NAMALWA (cell line): ENCODE data around the gene MGAT4B.

ENCODE experiments used
- DNase-seq: peaks from one replicate; pipeline ENCODE4 v3.0.0-alpha.2; 2015; ENCODE audit warnings: low spot score

The MGAT4B gene

DNA sequence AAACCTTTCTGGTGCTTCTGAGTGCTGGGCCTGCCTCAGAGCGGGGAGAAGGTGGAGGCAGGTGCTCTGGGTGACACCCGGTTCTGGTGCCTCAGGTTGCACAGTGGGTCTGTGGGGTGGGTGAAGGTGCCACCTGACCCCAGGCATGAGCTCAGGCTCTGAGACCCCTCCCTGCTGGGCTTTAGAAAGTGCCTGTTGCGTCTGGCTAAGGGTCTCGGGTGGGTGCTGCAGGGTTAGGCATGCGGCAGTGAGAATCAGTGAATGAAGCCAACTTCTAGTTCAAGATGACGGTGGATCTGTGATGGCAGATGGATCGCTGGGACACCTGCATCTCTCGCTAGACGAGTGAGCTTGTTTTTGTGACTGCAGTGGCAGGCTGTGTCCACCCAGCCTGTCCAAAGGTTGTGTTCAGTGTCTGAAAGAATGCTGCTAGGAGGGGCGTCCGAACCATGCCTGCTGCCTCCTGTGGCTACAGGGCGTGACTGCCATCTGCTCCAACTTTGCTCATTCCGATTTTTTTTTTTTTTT is 19.1 kb upstream of the MGAT4B start:
- DNase-seq: no peak

DNA sequence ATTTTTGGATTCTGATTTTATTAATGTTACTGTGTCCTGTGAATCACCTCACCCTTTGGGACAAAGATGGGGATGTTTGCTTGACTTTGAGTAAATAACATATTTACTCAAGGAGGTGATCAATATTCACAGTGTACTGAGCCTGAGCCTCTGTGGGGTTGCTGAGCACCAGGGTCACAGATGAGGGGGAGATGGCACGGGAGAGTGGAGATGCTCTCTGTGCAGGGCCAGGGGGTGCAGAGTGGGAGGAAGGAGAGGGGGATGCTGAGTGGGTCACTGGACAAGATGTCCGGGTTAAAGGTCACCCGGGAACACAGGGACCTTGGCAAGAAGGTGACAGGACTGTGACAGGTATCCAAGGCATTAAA is 18.1 kb upstream of the MGAT4B start:
- DNase-seq: no peak

DNA sequence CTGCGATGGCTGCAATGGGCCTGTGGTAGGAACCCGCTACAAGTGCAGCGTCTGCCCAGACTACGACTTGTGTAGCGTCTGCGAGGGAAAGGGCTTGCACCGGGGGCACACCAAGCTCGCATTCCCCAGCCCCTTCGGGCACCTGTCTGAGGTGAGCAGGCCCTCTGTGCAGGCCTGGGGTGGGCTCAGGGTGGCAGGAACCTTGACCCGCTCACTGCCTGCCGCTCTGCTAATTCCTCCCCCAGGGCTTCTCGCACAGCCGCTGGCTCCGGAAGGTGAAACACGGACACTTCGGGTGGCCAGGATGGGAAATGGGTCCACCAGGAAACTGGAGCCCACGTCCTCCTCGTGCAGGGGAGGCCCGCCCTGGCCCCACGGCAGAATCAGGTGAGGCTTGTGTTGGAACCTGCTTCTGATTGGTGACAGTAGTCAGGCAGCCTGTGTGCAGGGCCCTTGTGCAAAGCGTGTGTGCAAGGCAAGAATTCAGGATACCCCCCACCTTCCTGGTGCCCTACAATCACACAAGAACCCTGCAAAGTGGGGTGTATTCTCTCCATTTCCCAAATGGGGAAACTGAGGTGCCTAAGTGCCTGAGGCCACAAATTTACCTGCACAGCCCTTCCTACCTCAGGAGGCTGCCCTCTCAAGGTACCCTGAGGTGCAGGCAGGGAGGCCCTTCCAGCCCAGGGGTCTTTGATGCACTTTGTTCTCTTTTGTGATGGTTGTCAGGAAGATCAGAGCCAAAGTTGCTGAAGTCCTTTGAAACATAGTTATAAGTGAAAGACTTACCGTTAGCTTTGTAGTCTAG is 17.5 kb upstream of the MGAT4B start:
- DNase-seq: no peak

DNA sequence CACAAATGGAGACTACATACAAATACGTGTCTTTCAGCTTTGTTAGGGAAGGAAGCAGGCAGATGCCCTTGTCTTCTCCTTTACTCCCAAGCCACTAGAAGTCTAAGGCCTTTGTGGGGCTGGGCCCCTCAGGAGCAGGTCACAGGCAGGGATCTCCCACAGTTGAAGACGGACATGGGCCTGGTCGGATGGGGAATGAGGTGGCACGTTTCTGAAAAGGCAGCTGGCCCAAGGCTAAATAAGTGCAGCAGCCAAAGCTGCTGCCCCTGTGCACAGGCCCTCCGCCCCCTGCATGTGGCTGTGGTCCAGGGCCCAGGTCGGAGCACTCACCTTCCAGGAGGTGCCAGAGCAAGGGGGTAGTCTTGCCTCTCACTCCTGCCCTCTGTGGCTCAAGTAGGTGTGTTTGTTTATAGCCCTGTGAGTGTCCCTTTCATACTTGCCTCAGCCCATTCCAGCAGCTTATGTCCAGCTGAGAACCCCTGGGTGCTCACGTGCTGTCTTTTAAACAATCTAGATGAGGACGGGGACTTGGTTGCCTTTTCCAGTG is 15.9 kb upstream of the MGAT4B start:
- DNase-seq: no peak

DNA sequence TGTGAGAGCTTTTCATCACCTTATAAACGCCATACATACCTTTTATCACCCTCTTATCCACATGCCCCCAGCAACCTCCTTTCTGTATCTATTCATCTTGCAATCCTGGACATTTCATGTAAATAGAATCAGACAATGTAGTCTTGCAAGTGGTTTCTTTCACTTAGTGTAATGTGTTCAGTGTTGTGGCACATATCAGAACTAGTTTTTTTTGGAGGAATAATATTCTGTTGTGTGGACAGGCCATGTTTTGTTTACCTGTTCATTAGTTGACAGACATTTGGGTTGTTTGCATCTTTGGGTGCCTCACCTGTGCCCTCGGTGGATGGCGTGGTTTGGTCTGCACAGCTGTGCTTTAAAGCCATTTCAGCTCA is 15.4 kb upstream of the MGAT4B start:
- no peak for DNase-seq

DNA sequence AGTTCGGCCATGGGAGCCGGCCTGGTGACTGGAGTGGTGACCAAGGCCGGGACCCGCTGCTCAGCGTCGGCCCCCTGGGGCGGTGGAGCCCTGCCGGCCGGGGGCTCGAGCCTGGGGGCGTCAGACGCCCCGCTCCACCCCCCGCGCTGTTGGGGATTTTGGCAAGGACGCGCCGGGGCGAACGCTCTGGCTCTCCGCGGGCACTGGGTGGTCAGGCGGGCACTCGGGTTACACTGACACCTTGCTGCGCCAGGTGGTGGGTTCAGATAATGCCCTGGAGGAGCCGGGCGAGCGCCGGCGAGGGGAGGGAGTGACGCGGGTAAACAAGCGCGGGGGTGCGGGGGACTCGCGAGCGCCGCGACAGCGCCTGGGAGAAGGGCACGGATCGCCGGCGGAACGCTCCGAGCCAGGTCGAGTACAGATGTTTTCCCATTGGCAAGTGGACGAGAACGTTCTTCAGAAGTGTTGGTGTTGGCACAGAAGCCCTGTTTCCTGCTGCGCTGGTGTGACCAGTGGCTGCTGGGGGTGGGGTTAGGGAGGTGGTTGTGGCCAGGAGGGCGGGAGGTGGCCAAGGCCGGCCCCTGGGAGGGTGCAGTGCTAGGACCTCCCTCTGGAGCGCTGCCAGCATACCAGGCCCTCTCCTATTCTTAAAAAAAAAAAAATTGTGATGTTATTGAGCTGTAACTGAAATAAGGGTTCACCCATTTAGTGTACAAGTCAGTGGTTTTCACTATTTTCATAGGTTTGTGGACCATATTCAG is 14.8 kb upstream of the MGAT4B start:
- DNase-seq: peak; percentile 85

DNA sequence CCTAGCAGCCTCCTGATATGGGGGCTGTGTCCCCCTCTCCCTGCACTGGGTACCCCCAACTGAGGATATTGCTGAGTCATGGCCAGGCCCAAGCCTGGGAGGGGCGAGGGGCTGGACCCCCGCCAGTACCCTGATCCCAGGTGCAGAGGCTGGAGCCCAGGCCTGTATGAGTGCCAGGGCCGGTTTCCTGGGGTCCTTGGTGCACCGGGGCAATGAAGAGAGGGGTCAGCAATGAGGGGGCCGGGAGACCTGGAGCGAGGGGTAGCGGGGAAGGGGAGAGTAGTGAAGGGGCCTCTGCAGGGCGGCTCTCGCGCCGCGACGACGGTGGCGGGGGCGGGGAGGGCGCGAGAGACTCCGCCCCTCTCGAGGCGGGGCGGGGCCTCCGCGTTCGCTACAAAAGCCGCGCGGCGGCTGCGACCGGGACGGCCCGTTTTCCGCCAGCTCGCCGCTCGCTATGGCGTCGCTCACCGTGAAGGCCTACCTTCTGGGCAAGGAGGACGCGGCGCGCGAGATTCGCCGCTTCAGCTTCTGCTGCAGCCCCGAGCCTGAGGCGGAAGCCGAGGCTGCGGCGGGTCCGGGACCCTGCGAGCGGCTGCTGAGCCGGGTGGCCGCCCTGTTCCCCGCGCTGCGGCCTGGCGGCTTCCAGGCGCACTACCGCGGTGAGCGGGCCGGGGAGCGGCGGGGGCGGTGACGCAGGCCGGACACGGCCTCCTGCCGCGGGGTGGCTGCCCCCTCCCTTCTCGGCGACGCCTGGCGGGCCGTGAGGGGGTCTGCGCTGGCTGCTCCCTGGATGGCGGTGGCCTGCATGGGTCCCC is 14.0 kb upstream of the MGAT4B start, which contains the start of gene SQSTM1:
Gene SQSTM1, plus strand, starts transcription at position 423 of the 815 bp plus-strand sequence. Its CDS starts 32 bp downstream, at position 455.
- peak; percentile 81 for DNase-seq

DNA sequence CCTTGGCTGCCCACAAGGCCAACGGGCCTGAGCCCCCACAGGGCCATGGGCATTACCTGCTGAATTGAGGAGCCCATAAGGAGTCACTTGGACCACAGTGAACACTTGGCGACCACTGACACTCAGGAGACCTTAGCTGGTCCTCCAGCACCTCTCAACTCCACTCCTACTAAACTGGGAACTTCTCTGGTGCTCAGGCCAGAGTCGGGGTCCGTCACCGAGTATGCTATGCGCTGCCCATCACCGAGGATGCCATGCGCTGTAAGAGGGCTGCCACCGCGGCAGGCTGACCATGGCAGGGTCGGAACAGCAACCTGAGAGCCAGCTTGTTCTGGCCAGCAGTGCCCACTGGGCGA is 13.4 kb upstream of the MGAT4B start:
- no peak for DNase-seq

DNA sequence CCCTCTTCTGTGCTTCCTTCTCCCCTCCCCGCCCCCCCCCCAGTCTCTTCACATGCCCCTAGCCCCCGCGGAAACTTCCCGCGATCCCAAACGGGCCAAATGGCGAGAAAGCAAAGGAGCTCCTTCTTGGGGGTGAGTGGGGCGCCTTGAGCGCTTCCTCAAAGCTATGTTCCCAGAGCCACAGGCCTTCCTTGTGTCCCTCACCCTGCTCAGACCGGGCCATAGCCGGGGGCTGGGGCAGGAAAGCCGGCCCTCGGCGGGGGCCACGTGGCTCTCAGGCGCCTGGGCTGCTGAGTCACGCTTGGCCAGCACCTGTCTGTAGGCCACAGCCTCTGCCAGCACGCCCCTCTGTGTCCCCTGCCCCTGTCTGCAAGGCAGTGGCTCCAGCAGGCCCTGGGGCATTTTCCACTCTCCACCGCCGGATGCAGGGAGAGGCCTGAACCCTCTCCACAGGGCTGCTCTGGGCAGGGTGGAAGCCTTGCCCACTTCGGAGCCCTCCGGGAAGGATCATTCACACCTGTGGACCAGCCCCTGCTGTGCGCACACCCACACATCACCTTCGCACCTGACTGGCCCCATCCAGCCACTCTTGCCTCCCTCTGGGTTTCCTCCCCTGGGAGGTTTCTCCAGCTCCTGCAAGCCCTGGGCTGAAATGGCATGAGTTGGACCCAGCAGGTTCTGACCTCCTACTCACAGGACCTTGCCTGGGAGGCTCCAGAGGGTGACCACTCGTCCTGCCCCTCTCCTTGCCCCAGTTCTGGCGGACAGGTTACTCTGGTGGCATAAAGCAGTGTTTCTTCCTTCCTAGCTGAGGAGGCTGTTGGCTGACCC is 12.8 kb upstream of the MGAT4B start:
- DNase-seq: peak; percentile 46

DNA sequence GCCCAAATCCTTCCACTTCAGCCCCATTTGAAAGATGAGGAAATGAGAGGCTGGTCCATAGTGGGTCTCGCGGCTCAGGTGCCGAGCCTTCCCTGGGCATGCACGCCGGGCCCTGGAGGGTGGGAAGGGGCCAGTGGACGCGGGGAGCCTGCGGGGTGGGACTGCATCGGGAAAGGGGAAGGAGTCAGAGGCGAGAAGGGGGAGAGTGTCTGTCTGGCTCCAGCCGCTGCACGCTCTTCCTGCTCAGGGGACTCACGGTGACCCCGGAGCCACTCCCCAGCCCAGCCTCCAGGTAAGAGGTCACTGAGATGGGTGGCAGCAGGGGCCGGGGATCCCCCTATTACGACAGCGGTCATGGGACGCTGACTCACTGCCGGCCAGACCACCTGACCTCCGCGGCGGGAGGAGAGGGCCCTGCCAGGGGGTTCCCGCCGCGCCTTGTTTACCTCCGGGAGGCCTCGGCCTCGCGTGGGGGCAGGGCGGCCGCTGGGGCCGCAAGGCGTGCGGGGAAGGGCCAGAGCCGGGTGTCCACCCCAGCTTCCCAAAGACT is 12.2 kb upstream of the MGAT4B start:
- peak; percentile 85 for DNase-seq

DNA sequence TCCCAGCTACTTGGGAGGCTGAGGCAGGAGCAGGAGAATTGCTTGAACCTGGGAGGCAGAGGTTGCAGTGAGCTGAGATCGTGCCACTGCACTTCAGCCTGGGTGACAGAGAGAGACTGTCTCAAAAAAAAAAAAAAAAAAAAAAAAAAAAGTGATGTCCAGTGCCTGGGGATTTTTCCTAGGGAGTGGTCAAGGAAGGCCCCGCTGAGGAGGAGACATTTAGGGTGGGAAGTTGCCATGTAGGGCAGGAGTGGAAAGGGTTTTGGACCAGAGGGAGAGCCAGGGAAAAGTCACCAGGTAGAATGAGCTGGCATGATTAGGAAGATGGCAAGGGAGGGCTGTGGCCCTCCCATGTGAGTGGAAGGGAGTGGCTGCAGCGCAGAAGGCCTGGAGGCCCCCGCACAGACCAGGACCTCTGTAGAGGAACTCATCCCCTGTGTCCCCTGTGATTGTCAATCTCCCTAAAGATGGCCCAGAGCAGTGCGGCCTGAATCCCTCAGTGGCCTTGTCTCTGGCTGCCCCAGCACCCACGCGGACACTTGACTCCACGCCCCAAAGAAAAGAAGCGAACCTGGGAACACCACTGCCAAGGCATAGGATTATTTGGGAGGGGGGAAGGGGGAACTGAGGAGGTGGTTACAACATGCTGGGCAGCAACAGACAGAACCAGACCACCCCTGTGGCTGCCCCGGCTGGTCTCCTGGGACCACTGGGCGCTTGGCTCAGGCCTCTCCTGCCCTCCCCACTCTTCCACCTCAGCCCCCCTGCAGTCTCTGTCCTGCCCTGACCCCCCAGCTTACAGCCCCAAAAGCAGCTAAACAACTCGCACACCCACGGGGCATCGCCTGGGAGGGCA is 11.5 kb upstream of the MGAT4B start:
- no peak for DNase-seq

DNA sequence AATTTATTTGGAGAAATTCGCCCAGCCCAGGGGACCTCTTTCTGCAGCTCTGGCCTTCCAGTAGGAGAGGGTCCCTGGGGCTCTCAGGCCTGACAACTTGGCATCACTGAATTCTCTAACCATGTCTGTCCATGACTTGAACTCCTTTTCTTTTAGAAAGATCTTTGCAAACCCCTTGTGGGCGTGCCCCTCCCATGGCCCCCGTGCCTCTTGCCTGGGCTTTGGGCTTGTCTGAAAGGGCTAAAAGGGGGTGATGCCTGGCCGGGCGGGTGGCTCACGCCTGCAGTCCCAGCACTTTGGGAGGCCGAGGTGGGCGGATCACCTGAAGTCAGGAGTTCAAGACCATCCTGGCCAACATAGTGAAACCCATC is 10.8 kb upstream of the MGAT4B start:
- no peak for DNase-seq

DNA sequence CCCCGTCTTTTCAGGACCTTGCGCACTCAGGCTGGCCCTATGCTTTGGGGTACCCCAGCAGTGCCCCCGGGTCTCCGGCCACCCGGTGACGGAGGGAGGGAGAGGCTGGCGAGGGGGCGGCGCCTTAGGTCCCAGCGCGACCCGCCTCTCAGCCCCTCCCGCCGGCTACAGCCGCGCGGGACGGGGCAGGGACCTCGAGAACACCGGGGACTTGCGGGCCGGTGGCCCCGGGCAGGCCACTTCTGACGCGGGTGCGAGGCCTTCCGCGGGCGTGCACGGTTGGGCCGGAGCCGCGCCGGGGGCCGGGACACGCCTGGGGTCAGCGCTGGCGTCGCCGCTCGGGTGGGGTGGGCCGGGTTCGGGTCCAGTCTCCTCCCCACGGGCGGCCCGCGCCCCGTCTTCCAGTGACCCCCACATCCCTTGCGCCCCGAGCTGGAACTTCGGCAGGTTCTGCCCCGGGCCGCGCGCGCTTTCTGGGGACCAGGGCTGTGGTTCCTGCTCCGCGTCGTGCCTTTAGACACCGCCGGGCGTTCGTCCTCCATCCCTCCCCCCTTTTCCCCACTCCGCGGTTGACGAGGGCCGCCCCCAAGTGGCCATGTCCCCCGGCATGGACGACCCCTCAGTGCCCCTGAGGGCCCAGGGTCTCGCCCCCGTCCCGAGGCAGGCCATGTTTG is 10.3 kb upstream of the MGAT4B start:
- DNase-seq: no peak

DNA sequence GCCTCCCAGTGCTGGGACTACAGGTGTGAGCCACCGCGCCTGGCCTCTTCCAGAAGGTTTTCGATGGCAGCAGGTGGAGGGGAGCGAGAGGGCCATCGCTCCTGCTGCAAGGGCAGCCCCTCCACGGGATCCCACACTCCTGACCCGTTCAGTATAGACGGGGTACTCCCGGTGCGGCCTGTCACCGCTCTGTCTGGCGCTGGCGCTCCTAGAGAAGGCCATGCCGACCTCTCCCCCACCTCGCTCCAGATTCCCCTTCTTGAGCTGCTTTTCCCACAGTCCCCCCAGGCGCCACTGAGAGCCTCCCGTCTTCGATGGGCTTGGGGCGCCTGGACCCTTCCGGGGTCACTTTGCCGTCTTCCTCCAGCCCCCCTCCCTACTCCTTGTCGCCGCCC is 9.7 kb upstream of the MGAT4B start:
- no peak for DNase-seq

DNA sequence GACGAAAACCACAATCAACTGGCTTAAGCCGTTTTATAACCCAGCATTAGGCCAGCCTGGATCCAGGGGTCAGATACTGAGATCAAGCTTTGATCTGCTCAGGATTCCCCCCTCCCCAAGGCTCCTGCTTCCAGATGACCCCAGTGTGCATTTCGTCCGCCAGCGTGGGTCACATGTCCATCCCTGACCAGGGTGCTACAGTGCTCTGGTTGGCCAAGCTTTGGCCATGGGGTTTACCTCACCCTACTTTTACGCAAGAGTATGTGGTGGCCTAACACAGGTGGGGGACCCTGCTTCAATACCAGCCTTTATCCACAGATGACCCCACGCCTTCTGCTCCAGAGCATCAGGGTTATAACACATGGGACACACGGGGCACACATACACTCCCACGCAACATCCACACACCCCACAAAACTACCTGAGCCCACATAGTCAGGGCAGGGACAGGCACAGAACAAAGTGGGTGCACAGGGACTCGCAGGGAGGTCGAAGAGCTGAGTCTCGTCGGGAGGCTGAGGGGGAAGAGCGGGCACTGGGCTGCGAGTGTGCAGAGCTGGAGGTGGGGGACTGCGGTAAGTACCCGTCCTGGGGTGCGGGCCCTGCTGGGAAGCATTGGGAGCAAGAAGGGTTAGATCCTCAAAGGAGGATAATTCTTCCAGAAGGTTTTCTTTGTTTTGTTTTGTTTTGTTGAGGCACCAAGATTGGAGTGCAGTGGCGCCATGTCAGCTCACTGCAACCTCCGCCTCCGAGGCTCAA is 9.0 kb upstream of the MGAT4B start:
- DNase-seq: no peak

DNA sequence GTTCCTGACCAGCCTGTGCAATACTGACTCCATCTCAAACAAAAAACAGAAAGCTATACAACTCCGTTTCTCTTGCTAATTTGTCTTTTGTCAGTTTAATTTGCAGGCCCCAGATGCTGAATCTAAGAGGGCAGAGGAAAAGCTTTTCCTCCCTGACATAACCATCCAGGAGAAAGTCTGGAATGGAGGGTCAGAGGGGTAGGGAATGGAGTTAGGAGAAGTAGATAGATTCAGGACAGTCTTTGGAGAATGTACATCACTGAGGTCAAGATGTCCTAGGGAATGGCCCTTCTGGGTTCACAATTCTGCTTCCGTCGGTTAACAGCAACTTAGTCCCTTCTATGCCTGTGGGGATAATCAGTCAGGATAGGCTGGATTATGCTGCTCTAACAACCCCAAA is 7.4 kb upstream of the MGAT4B start:
- no peak for DNase-seq

DNA sequence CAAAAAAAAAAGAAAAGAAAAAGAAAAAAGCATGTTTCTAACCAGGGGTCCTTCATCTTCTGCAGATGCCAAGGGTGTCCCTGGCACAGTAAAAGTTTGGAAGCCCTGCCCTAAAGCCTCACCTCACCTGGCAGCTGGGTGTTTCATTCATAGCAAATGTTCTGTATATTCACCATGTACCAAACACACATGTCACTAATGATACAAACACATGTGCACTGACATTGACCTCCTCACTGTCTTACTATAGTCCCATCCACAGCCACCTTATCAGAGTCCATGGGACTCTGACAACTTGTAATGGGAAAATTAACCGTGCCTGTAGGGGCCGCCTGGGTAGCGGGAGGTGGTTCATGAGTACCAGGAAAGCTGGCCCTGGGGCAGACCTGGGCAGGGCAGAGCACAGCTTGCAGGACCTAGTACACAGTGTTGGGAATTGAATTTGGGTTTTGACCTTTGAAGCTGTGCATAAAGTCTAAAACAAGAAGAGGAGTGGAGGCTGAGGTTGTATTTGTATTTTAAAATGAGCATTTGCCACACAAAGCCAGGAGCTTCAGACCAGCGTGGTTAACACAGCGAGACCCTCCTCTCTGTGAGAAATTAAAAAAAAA is 6.4 kb upstream of the MGAT4B start:
- no peak for DNase-seq

DNA sequence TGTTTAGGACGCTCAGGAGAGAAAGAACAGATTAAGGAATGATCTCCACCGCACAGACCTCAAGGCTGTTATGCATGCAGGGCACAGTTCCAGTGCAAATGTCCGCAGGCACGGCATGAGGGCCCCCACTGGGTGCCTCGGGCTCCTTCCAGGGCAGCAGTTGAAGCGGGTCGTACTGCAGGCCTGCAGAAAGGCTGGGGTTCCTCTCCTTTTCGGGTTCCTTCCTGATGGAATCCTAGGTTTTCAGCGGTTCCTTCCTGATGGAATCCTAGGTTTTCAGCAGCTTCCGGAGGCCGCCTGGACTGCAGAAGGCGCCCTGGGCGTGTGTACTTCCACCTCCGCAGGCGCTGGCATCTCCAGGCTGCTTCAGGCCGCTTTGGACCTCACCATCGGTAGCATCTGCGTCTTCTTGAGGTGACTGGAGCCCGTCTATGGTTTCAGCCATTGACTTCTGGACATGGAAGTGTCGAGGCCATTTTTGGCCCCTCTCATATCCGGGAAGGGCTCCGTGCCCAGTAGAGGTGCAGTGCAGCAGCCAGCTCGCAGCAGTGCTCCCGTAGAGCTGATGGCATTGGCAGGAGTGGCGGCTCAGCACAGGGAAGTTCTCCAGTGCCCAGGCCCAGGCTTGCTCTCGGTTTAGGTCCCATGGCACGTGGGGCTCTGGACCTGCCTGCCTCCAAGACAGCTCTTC is 5.6 kb upstream of the MGAT4B start:
- no peak for DNase-seq
